OCI-LY1 (cell line): ENCODE data around the gene AP3B2.

Source experiments
- H2AFZ ChIP-seq: fragments of 200-600 bp; sonication (generic), shearing (Covaris generic); 2 replicates; pipeline ENCODE4 v1.6.0; 2014; ENCODE audit warnings: antibody characterized with exemption, mild to moderate bottlenecking, low read length
- H3F3A ChIP-seq: fragments of 200-600 bp; sonication (generic), shearing (Covaris generic); 2 replicates; pipeline ENCODE4 v1.6.0; 2014; ENCODE audit warnings: mild to moderate bottlenecking, antibody characterized with exemption, low read length, moderate library complexity; ENCODE audit not compliant: insufficient read depth
- H3K27ac ChIP-seq: fragments of 200-600 bp; sonication (generic); 2 replicates; pipeline ENCODE4 v1.5.1; 2014; ENCODE audit warnings: low read length, mixed run types, mild to moderate bottlenecking, low read depth; ENCODE audit not compliant: poor library complexity, severe bottlenecking
- H3K27me3 ChIP-seq: fragments of 200-600 bp; sonication (generic); 2 replicates; pipeline ENCODE4 v1.6.0; 2014; ENCODE audit warnings: antibody characterized with exemption, mild to moderate bottlenecking, low read length, moderate library complexity; ENCODE audit not compliant: insufficient read depth
- H3K36me3 ChIP-seq: fragments of 200-600 bp; sonication (generic); 2 replicates; pipeline ENCODE4 v1.6.1; 2014; ENCODE audit warnings: mild to moderate bottlenecking, antibody characterized with exemption, low read length, moderate library complexity, mixed read lengths; ENCODE audit not compliant: insufficient read depth
- H3K4me1 ChIP-seq: fragments of 200-600 bp; sonication (generic); 2 replicates; pipeline ENCODE4 v1.5.1; 2014; ENCODE audit warnings: mild to moderate bottlenecking, low read length, moderate library complexity; ENCODE audit not compliant: insufficient read depth, severe bottlenecking
- H3K4me2 ChIP-seq: fragments of 200-600 bp; sonication (generic), shearing (Covaris generic); 2 replicates; pipeline ENCODE4 v1.6.1; 2014; ENCODE audit warnings: low read length
- H3K4me3 ChIP-seq: fragments of 200-600 bp; sonication (generic); 2 replicates; pipeline ENCODE4 v1.5.1; 2014; ENCODE audit warnings: low read length, low read depth, mild to moderate bottlenecking, mixed read lengths; ENCODE audit not compliant: poor library complexity, severe bottlenecking
- H3K79me2 ChIP-seq: fragments of 200-600 bp; shearing (Covaris generic); 2 replicates; pipeline ENCODE4 v1.6.1; 2016; ENCODE audit warnings: mixed run types, low read length, mixed read lengths; ENCODE audit not compliant: insufficient read depth
- H3K9ac ChIP-seq: fragments of 200-600 bp; sonication (generic), shearing (Covaris generic); 2 replicates; pipeline ENCODE4 v1.6.1; 2014; ENCODE audit warnings: mild to moderate bottlenecking, low read length, mixed read lengths
- H3K9me2 ChIP-seq: fragments of 200-600 bp; sonication (generic), shearing (Covaris generic); 2 replicates; pipeline ENCODE4 v1.6.1; 2014; ENCODE audit warnings: low read depth, mild to moderate bottlenecking, low read length, mixed read lengths
- H3K9me3 ChIP-seq: fragments of 200-600 bp; shearing (Covaris generic); 2 replicates; pipeline ENCODE4 v1.6.1; 2014; ENCODE audit warnings: low read length, mixed read lengths
- H4K20me1 ChIP-seq: fragments of 200-600 bp; sonication (generic), shearing (Covaris generic); 2 replicates; pipeline ENCODE4 v1.6.0; 2016; ENCODE audit warnings: mild to moderate bottlenecking, low read length; ENCODE audit not compliant: insufficient read depth
- CTCF ChIP-seq: fragments of 200-600 bp; sonication (generic), shearing (Covaris generic); IDR thresholded peaks from 2 replicates; pipeline ENCODE4 v1.5.1; 2017; ENCODE audit warnings: mild to moderate bottlenecking, antibody characterized with exemption, low read length, moderate library complexity, mixed read lengths
- EZH2 ChIP-seq: fragments of 200-600 bp; sonication (generic), shearing (Covaris generic); IDR thresholded peaks from 2 replicates; pipeline ENCODE4 v1.8.0; 2017; ENCODE audit warnings: borderline replicate concordance, mixed run types, mild to moderate bottlenecking, antibody characterized with exemption, low read length, moderate library complexity, mixed read lengths

The AP3B2 gene

GRCh38 chr15:82749951-82750830 is 40.5 kb upstream of the AP3B2 start:
- Histone ChIP-seq H3K9me2 (no peaks in the 10 kb centered on the region), H3K27ac (peak overlapping the region; percentile 57), H3K36me3 (peaks cover 38% of the 10 kb centered on the region), H3K9ac (peak overlapping the region; percentile 88), H3K4me1 (peaks cover 31% of the 10 kb centered on the region), H3K27me3 (no peaks in the 10 kb centered on the region), H3K9me3 (no peaks in the 10 kb centered on the region), H2AFZ (0 out of 2 replicates have a peak overlapping the region, but pooled peaks have one; percentile 3), H3K79me2 (peaks cover 36% of the 10 kb centered on the region), H3K4me3 (peak overlapping the region; percentile 92), H3F3A (no peaks in the 10 kb centered on the region), H3K4me2 (peak overlapping the region; percentile 94), H4K20me1 (no peaks in the 10 kb centered on the region)
- TF ChIP-seq EZH2: no peak
- TF ChIP-seq CTCF: no peak

GRCh38 chr15:82748315-82748714 is 38.6 kb upstream of the AP3B2 start:
- Histone ChIP-seq H3K79me2 (peaks cover 29% of the 10 kb centered on the region), H3K27me3 (no peaks in the 10 kb centered on the region), H3K9me3 (no peaks in the 10 kb centered on the region), H3K9me2 (no peaks in the 10 kb centered on the region), H3K4me2 (no peak overlapping the region), H3F3A (no peaks in the 10 kb centered on the region), H3K27ac (no peak overlapping the region), H3K4me3 (no peak overlapping the region), H3K4me1 (peaks cover 31% of the 10 kb centered on the region), H2AFZ (no peak overlapping the region), H4K20me1 (no peaks in the 10 kb centered on the region), H3K36me3 (peaks cover 20% of the 10 kb centered on the region), H3K9ac (no peak overlapping the region)
- TF ChIP-seq EZH2: no peak
- TF ChIP-seq CTCF: no peak

- no peaks in the 10 kb centered on the region for H3K9me2 ChIP-seq
- peaks cover 5% of the 10 kb centered on the region for H3K4me1 ChIP-seq
- no peak overlapping the region for H3K27ac ChIP-seq
- no peaks in the 10 kb centered on the region for H3K36me3 ChIP-seq
- H3K79me2 ChIP-seq: no peaks in the 10 kb centered on the region
- no peaks in the 10 kb centered on the region for H3F3A ChIP-seq
- TF ChIP-seq EZH2 (no peak), CTCF (no peak)
- H2AFZ ChIP-seq: no peak overlapping the region
- no peak overlapping the region for H3K4me3 ChIP-seq
- H3K27me3 ChIP-seq: no peaks in the 10 kb centered on the region
- no peaks in the 10 kb centered on the region for H4K20me1 ChIP-seq
- H3K4me2 ChIP-seq: no peak overlapping the region
- no peak overlapping the region for H3K9ac ChIP-seq
- no peaks in the 10 kb centered on the region for H3K9me3 ChIP-seq
These were observed 34.1 kb upstream of the AP3B2 start for GRCh38 chr15:82743810-82744209.
